Measurements from ENCODE around the gene RAB20.

The RAB20 gene

DNA sequence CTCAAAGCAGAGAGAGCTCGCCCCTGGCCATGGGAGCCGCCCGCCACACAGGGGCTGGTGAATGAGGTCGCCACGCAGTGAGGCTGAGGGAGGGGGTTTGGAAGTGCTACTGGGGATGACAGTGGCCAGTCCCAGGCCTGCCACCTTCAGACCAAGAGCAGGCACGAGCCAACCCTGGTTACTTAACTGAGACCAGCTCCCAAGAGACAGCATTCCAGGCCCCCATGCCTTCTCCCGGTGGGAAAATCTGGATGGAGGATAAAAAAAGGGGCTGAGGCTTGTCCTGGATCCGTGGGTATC is 43.3 kb downstream of the RAB20 start:
- Histone ChIP-seq H3K79me2 (ENCODE audit: insufficient read depth, low read depth) (no peaks in the 10 kb centered on the region), H4K20me1 (ENCODE audit: insufficient read depth) (no peaks in the 10 kb centered on the region)

DNA sequence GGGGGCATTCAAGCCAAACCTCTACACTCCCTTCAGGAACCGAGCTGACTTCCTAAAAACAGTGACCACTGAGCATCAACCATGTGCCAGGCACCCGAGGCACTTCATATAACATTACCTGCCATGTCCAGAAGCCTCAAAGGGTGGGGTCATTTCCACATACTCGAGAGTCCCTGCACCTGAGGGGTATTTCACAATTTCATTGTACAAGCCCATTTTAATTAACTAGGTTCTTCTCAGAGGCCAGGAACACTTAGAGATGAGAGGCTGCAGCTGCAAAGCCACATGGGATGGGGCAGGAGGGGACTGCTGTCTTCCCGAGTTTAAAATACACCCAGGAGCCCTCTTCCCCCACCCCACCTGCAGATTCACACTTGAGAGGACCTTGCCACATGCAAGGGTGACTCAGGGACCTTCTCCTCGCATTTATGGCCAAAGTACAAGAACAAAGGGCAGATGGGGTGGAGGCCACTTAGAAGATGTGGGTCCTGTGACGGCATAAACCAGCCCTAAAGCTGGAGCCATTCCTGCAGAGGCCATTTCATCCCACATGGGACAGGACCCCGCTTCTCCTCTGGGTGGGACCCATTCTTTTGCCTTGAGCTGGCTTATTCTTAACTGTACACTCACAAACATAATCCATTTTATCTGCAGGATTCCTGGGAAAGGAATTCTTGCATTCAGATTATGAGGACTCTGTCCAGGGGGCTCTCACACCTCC is 43.9 kb downstream of the RAB20 start:
- no peaks in the 10 kb centered on the region for H3K4me1 ChIP-seq (ENCODE audit: low read depth, poor library complexity, severe bottlenecking)
- no peaks in the 10 kb centered on the region for H3K36me3 ChIP-seq (ENCODE audit: insufficient read depth)
- H3K79me2 ChIP-seq (ENCODE audit: insufficient read depth, low read depth) = no peaks in the 10 kb centered on the region
- H3K9ac ChIP-seq = no peak overlapping the region
- H4K20me1 ChIP-seq (ENCODE audit: insufficient read depth) = no peaks in the 10 kb centered on the region
- H3K27me3 ChIP-seq (ENCODE audit: insufficient read depth, low read depth) = no peaks in the 10 kb centered on the region
- H3K4me2 ChIP-seq = no peak overlapping the region
- H3K27ac ChIP-seq = no peak overlapping the region
- H2AFZ ChIP-seq (ENCODE audit: low read depth) = no peak overlapping the region
- H3K4me3 ChIP-seq (IDR thresholded peaks at IDR 0.05; ENCODE audit: insufficient read depth, low read depth, low read length) = no peak overlapping the region
- TF ChIP-seq, protein P1, sequence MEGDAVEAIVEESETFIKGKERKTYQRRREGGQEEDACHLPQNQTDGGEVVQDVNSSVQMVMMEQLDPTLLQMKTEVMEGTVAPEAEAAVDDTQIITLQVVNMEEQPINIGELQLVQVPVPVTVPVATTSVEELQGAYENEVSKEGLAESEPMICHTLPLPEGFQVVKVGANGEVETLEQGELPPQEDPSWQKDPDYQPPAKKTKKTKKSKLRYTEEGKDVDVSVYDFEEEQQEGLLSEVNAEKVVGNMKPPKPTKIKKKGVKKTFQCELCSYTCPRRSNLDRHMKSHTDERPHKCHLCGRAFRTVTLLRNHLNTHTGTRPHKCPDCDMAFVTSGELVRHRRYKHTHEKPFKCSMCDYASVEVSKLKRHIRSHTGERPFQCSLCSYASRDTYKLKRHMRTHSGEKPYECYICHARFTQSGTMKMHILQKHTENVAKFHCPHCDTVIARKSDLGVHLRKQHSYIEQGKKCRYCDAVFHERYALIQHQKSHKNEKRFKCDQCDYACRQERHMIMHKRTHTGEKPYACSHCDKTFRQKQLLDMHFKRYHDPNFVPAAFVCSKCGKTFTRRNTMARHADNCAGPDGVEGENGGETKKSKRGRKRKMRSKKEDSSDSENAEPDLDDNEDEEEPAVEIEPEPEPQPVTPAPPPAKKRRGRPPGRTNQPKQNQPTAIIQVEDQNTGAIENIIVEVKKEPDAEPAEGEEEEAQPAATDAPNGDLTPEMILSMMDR (conservative IDR thresholded peaks at IDR 0.05; ENCODE audit: low read depth, low read length) = no peak

More for the DNA sequence above, 43.3 kb downstream of the RAB20 start:
- Histone ChIP-seq H2AFZ (ENCODE audit: low read depth) (no peak overlapping the region), H3K27ac (no peak overlapping the region), H3K9ac (no peak overlapping the region), H3K27me3 (ENCODE audit: insufficient read depth, low read depth) (no peaks in the 10 kb centered on the region), H3K36me3 (ENCODE audit: insufficient read depth) (no peaks in the 10 kb centered on the region), H3K4me3 (IDR thresholded peaks at IDR 0.05; ENCODE audit: insufficient read depth, low read depth, low read length) (no peak overlapping the region), H3K4me1 (ENCODE audit: low read depth, poor library complexity, severe bottlenecking) (no peaks in the 10 kb centered on the region), H3K4me2 (no peak overlapping the region)
- TF ChIP-seq, protein P1 (conservative IDR thresholded peaks at IDR 0.05; ENCODE audit: low read depth, low read length) = no peak

DNA sequence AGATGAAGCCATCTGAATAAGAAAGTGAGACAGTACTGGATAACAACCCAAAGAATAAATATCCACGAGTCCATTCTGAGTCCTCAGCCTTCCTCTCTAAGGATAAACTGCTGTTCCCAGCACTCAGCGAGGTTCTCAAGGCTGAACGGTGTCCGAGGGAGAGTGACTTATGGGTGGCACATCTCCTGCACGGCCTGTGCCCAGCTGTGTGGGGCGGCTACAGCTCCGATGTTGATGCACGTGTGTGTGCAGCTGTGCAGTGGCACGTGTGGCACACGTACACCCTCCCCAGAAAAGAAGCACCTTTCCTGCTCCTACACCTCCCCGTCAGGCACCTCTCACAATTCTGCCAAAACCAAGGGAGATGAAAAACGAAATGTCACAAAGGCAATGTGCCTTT is 45.0 kb downstream of the RAB20 start:
- TF ChIP-seq, protein P1 (conservative IDR thresholded peaks at IDR 0.05; ENCODE audit: low read depth, low read length) = no peak
- no peaks in the 10 kb centered on the region for H3K4me1 ChIP-seq (ENCODE audit: low read depth, poor library complexity, severe bottlenecking)
- no peaks in the 10 kb centered on the region for H4K20me1 ChIP-seq (ENCODE audit: insufficient read depth)
- H3K4me2 ChIP-seq = no peak overlapping the region
- H3K36me3 ChIP-seq (ENCODE audit: insufficient read depth) = no peaks in the 10 kb centered on the region
- no peak overlapping the region for H3K4me3 ChIP-seq (IDR thresholded peaks at IDR 0.05; ENCODE audit: insufficient read depth, low read depth, low read length)
- no peak overlapping the region for H2AFZ ChIP-seq (ENCODE audit: low read depth)
- no peaks in the 10 kb centered on the region for H3K79me2 ChIP-seq (ENCODE audit: insufficient read depth, low read depth)
- H3K27ac ChIP-seq = no peak overlapping the region
- no peak overlapping the region for H3K9ac ChIP-seq
- no peaks in the 10 kb centered on the region for H3K27me3 ChIP-seq (ENCODE audit: insufficient read depth, low read depth)

DNA sequence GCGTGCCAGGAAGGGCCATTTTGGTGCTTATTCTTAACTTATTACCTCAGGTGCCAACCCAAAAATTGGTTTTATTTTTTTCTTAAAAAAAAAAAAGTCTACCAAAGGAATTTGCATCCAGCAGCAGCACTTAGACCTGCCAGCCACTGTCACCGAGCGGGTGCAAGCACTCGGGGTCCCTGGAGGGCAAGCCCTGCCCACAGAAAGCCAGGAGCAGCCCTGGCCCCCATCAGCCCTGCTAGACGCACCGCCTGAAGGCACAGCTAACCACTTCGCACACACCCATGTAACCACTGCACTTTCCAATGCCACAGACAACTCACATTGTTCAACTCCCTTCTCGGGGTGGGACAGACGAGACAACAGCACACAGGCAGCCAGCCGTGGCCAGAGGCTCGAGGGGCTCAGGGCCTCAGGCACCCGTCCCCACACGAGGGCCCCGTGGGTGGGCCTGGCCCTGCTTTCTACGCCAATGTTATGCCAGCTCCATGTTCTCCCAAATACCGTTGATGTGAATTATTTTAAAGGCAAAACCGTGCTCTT is 49.3 kb downstream of the RAB20 start:
- TF ChIP-seq, protein P1 (conservative IDR thresholded peaks at IDR 0.05; ENCODE audit: low read depth, low read length) = no peak
- Histone ChIP-seq H3K27ac (no peak overlapping the region), H3K4me1 (ENCODE audit: low read depth, poor library complexity, severe bottlenecking) (no peaks in the 10 kb centered on the region), H3K9ac (no peak overlapping the region), H2AFZ (ENCODE audit: low read depth) (no peak overlapping the region), H3K36me3 (ENCODE audit: insufficient read depth) (no peaks in the 10 kb centered on the region), H3K79me2 (ENCODE audit: insufficient read depth, low read depth) (no peaks in the 10 kb centered on the region), H3K4me2 (no peak overlapping the region), H3K27me3 (ENCODE audit: insufficient read depth, low read depth) (no peaks in the 10 kb centered on the region), H4K20me1 (ENCODE audit: insufficient read depth) (no peaks in the 10 kb centered on the region), H3K4me3 (IDR thresholded peaks at IDR 0.05; ENCODE audit: insufficient read depth, low read depth, low read length) (no peak overlapping the region)
